Fibroblast of villous mesenchyme (primary cell): ENCODE results near the gene ABRAXAS1. TPM values are rescaled to one million over a fixed set of nuclear protein-coding genes. Genes with fewer than 3 reads are reported as not detected.

ENCODE experiments used
- DNase-seq: peaks from one replicate; pipeline ENCODE4 v3.0.0-alpha.2; 2010; ENCODE audit warnings: low read depth
- H3K4me3 ChIP-seq: 2 replicates; pipeline ENCODE4 v1.5.1; 2011; ENCODE audit warnings: low read depth, mild to moderate bottlenecking, low read length
- CTCF ChIP-seq: IDR thresholded peaks from 2 replicates; pipeline ENCODE4 v1.5.1; 2012; ENCODE audit warnings: low read depth, mild to moderate bottlenecking, low read length; ENCODE audit not compliant: insufficient read depth
- total RNA-seq: library from RNA; depleted of rRNA; stranded (reverse); fragments of >200 nt; gene quantifications from 2 replicates; pipeline ENCODE4 v1.2.3, GENCODE V29; 2012

ABRAXAS1 gene
- total RNA-seq, 1 donor, result 14.2 TPM

GRCh38 chr4:83489711-83490326, 4.9 kb upstream of the ABRAXAS1 start:
- DNase-seq, result no peak
- no peak for TF ChIP-seq CTCF
- no peak overlapping the region for H3K4me3 ChIP-seq

- no peak for TF ChIP-seq CTCF
- H3K4me3 ChIP-seq, result no peak overlapping the region
- DNase-seq, result no peak
These were observed 1.7 kb upstream of the ABRAXAS1 start for GRCh38 chr4:83486457-83487129.

- TF ChIP-seq CTCF, result no peak
- no peak overlapping the region for H3K4me3 ChIP-seq
- DNase-seq, result no peak
These were observed 10.9 kb downstream of the ABRAXAS1 start for GRCh38 chr4:83473966-83474365.

GRCh38 chr4:83473423-83473822, 11.5 kb downstream of the ABRAXAS1 start:
- no peak for TF ChIP-seq CTCF
- no peak overlapping the region for H3K4me3 ChIP-seq
- DNase-seq, result no peak

GRCh38 chr4:83456184-83456501, 28.8 kb downstream of the ABRAXAS1 start:
- DNase-seq, result no peak
- H3K4me3 ChIP-seq, result peak overlapping the region; percentile 91
- no peak for TF ChIP-seq CTCF

GRCh38 chr4:83455281-83456183, 29.4 kb downstream of the ABRAXAS1 start, which contains the start of the genes HELQ and MRPS18C:
HELQ (minus strand) TSS chr4:83455823; CDS start chr4:83455693, 130 bp downstream.
MRPS18C (plus strand) TSS chr4:83456058; CDS start chr4:83456078, 20 bp downstream.
- peak within 1 kb of the TSS; percentile 91 for H3K4me3 ChIP-seq
- peak; percentile 27 for TF ChIP-seq CTCF
- DNase-seq, result peak; percentile 99
